ENCODE results near the gene GABPB1.

GRCh38 chr15:50321680-50322210 lies 33.3 kb downstream of the GABPB1 start:
- TF ChIP-seq CTCF (IDR thresholded peaks at IDR 0.05; ENCODE audit: low read depth, low read length), result no peak
- TF ChIP-seq EZH2phosphoT487 (IDR thresholded peaks at IDR 0.05; ENCODE audit: low read depth), result no peak

All from OCI-LY3 (cell line).